Brain pericyte (primary cell): ENCODE data around the gene GNB1.
A peak's percentile ranks its signal among the peaks of the same experiment; 100 is the strongest.
"Not testable (repeated sequence)": the region's sequence is repeated elsewhere in the genome, so short reads cannot be mapped to it uniquely, and the experiment has no call there.

Experiments
- DNase-seq: peaks from one replicate; pipeline ENCODE4 v3.0.0-alpha.2; 2012; ENCODE audit warnings: low read depth, low spot score

The GNB1 gene

DNA sequence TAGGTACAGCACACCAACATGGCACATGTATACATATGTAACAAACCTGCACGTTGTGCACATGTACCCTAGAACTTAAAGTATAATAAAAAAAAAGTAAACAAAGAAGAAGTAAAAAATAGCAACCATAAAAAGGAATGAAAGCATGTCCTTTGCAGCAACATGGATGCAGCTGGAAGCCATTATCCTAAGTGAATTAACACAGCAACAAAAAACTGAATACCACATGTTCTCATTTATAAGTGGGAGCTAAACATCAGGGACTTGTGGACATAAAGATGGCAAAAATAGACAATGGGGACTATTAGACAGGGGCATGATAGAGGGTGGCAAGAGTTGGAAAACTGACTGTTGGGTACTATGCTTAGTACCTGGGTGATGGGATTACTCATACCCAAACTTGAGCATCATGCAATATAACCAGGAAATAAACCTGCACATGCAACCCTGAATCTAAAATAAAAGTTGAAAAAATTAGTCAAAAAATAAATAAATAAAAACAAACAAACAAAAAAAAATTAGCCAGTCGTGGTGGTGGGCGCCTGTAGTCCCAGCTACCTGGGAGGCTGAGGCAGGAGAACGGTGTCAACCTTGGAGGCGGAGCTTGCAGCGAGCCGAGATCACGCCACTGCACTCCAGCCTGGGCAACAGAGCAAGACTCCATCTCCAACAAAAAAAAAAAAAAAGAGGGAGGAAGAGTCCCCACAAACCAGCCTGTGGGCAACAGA lies 30.8 kb downstream of the GNB1 start:
- not testable (repeated sequence) for DNase-seq

DNA sequence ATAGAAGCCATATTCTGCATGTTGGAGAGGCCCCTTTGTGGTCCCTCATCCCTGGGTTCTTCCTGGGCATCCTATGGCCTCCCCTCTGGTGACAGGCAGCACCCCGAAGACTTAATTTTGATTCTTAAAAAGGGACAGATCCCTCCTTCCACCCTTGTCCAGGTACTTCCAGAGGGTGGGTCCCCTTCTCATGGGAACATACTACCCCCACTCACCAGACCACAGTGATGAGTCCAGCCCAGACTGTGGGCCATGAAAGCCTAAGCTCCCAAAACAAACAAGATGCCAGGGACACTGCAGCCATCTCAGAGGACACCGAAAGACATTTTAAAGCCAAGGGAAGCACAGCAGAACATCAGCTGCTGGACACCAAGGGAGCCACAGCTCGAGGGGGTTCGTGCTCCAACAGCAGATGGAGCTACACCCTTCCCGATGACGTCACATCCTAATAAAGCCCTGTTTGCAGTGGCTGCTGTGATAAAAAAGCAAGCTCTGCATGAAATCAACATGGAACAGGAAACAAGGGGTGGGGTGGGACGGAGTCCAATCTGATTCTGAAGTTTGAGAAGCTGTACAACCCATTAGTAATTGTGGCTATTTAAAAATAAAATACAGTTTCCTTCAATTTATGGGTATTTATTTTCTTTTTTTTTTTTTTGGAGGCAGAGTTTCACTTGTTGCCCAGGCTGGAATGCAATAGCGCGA lies 32.4 kb downstream of the GNB1 start:
- peak; percentile 70 for DNase-seq

- DNase-seq: no peak
These were observed 33.7 kb downstream of the GNB1 start for GRCh38 chr1:1857096-1857703.

DNA sequence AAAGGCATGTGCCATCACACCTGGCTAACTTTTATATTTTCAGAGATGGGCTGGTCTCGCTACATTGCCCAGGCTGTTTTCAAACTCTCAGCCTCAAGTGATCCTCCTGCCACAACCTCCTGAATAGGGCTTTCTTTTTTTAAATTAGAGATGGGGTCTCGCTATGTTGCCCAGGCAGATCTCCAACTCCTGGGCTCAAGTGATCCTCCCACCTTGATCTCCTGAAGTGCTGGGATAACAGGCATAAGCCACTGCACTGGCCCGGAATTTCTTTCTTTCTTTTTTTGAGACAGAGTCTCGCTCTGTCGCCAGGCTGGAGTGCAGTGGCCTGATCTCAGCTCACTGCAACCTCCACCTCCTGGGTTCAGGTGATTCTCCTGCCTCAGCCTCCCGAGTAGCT lies 34.7 kb downstream of the GNB1 start:
- DNase-seq: not testable (repeated sequence)

GRCh38 chr1:1853593-1854257 lies 37.2 kb downstream of the GNB1 start:
- DNase-seq: no peak

- DNase-seq: no peak
These were observed 38.1 kb downstream of the GNB1 start for GRCh38 chr1:1852619-1853414.

- no peak for DNase-seq
These were observed 43.0 kb downstream of the GNB1 start for GRCh38 chr1:1847890-1848289.

DNA sequence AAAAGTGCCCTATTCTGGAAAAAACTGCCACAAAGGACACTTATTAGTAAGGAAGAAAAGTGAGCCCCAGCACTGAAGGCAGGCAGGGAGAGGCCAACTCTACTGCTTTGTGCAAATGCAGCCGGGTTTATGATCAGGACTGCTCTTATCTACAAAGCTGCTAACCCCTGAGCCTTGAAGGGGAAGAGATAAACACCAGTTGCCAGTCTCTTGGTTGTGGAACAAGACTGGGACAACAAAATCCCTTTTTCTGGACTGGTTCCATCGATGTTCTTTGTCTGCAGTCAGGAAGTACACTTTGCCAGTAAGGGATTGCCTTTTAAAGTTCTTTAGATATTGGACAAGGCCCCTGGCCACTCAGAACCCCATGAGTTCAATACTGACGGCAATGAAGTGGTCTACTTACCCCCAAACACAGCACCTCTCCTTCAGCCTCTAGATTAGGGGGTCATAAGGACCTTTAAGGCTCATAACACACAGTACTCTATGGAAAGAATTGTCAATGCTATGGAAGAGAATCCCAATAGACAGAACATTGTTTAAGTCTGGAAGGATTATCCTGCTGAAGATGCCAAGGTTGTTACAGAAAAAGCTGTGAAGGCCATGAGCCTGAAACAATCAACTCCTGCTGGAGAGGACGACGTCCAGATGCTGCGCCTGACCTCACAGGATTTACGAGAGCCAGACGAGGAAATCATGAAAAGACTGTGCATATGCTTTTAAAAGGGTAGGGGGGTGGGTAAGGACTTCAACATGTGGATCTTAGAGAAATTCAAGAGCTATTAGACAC lies 43.6 kb downstream of the GNB1 start:
- no peak for DNase-seq

GRCh38 chr1:1846386-1846918 lies 44.4 kb downstream of the GNB1 start:
- DNase-seq: no peak

- no peak for DNase-seq
These were observed 48.3 kb downstream of the GNB1 start for GRCh38 chr1:1842360-1843146.

- no peak for DNase-seq
These were observed 49.3 kb downstream of the GNB1 start for GRCh38 chr1:1841575-1841995.

GRCh38 chr1:1839311-1839965 lies 51.4 kb downstream of the GNB1 start:
- DNase-seq: no peak

- DNase-seq: no peak
These were observed 54.8 kb downstream of the GNB1 start for GRCh38 chr1:1836119-1836518.

GRCh38 chr1:1835546-1835945 lies 55.3 kb downstream of the GNB1 start:
- DNase-seq: no peak

- peak; percentile 21 for DNase-seq
These were observed 57.0 kb downstream of the GNB1 start for GRCh38 chr1:1833916-1834325.

DNA sequence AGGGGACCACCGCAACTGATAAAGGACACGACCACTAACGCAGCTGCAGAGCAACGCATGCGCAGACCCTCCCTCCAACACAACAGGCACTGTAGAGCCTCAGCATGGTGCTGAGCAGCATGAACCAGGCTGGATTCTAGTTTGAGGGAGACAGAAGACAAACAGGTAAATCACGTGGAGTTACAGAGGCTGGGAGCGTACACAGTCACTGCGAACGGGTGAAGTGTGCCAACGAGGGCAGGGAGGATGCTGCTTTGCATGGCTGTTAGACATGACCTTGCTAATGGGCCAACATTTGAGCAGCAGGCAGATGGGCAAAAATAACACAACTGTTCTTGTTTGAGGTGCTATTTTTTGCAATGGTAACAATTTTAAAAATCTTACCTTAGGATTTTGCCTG lies 57.4 kb downstream of the GNB1 start:
- no peak for DNase-seq

GRCh38 chr1:1832820-1833219 lies 58.1 kb downstream of the GNB1 start:
- no peak for DNase-seq

- no peak for DNase-seq
These were observed 58.7 kb downstream of the GNB1 start for GRCh38 chr1:1832166-1832565.
